HEK293T (cell line): Measurements from ENCODE around the gene SERPINB6.

Experiments
- ARNT ChIP-seq: fragments of 450-650 bp; IDR thresholded peaks from 2 replicates; pipeline ENCODE4 v1.6.1; 2017; ENCODE audit warnings: mild to moderate bottlenecking
- BHLHE40 ChIP-seq: fragments of 450-650 bp; IDR thresholded peaks from 2 replicates; pipeline ENCODE4 v1.6.1; 2016; ENCODE audit warnings: mild to moderate bottlenecking, moderate library complexity, borderline replicate concordance
- ELF4 ChIP-seq: fragments of 450-650 bp; IDR thresholded peaks from 2 replicates; pipeline ENCODE4 v1.6.1; 2017; ENCODE audit warnings: antibody characterized with exemption
- FOXA1 ChIP-seq: fragments of 450-650 bp; IDR thresholded peaks from 2 replicates; pipeline ENCODE4 v1.6.1; 2016; ENCODE audit warnings: mild to moderate bottlenecking
- FOXM1 ChIP-seq: fragments of 450-650 bp; IDR thresholded peaks from 2 replicates; pipeline ENCODE4 v1.6.1; 2017; ENCODE audit warnings: mild to moderate bottlenecking, borderline replicate concordance
- HDGF ChIP-seq: fragments of 450-650 bp; IDR thresholded peaks from 2 replicates; pipeline ENCODE4 v1.6.1; 2017; ENCODE audit warnings: antibody characterized with exemption, borderline replicate concordance
- L3MBTL2 ChIP-seq: fragments of 450-650 bp; conservative IDR thresholded peaks from 2 replicates; pipeline ENCODE4 v1.6.1; 2016; ENCODE audit warnings: mild to moderate bottlenecking
- LEF1 ChIP-seq: fragments of 450-650 bp; IDR thresholded peaks from 2 replicates; pipeline ENCODE4 v1.6.1; 2017; ENCODE audit warnings: mild to moderate bottlenecking, borderline replicate concordance
- NFRKB ChIP-seq: fragments of 450-650 bp; IDR thresholded peaks from 2 replicates; pipeline ENCODE4 v1.6.1; 2016; ENCODE audit warnings: mild to moderate bottlenecking, moderate library complexity
- SP1 ChIP-seq: fragments of 450-650 bp; IDR thresholded peaks from 2 replicates; pipeline ENCODE4 v1.6.1; 2017
- SUZ12 ChIP-seq: fragments of 450-650 bp; IDR thresholded peaks from 2 replicates; pipeline ENCODE4 v1.6.1; 2016; ENCODE audit warnings: mild to moderate bottlenecking
- TARDBP ChIP-seq: fragments of 450-650 bp; IDR thresholded peaks from 2 replicates; pipeline ENCODE4 v1.6.1; 2016
- TF ChIP-seq, protein P1 (sequence below): fragments of 450-650 bp; IDR thresholded peaks from 2 replicates; pipeline ENCODE4 v1.6.1; 2016

GRCh38 chr6:2943564-2943955, 27.8 kb downstream of the SERPINB6 start:
- TF ChIP-seq ARNT (no peak), BHLHE40 (no peak), L3MBTL2 (no peak), SP1 (no peak), HDGF (no peak), ELF4 (no peak), FOXA1 (no peak), FOXM1 (no peak), TARDBP (no peak), NFRKB (no peak), LEF1 (no peak), SUZ12 (no peak)
- TF ChIP-seq, protein P1, sequence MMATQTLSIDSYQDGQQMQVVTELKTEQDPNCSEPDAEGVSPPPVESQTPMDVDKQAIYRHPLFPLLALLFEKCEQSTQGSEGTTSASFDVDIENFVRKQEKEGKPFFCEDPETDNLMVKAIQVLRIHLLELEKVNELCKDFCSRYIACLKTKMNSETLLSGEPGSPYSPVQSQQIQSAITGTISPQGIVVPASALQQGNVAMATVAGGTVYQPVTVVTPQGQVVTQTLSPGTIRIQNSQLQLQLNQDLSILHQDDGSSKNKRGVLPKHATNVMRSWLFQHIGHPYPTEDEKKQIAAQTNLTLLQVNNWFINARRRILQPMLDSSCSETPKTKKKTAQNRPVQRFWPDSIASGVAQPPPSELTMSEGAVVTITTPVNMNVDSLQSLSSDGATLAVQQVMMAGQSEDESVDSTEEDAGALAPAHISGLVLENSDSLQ = no peak
